Activated B cell treated with CpG ODN at 0.5 μM for 24 hours (primary cell): ENCODE results near the gene CHST5. TPM values are rescaled to one million over a fixed set of nuclear protein-coding genes. Genes with fewer than 3 reads are reported as not detected.

Experiments
- ATAC-seq: fragments of 200-7000 bp; cut with Tn5 transposase; one replicate; pipeline ENCODE4 v1.10.0; 2021; ENCODE audit warnings: low read depth, mild to moderate bottlenecking, moderate library complexity
- CTCF ChIA-PET: fragments of 350-600 bp; sonication (Branson Sonifier 250); formaldehyde crosslinking; loops from one replicate; lab custom pipeline; 2021; ENCODE audit warnings: antibody characterized with exemption; lab: Charles Lee
- POLR2A ChIA-PET: fragments of 350-600 bp; sonication (Branson Sonifier 250); formaldehyde crosslinking; loops from one replicate; lab custom pipeline; 2021; ENCODE audit warnings: antibody characterized with exemption; lab: Charles Lee
- DNase-seq: peaks from one replicate; pipeline ENCODE4 v3.0.0; 2022
- H3K27ac Mint-ChIP-seq: one replicate; pipeline ENCODE4 v1.8.0; 2020; ENCODE audit warnings: mixed read lengths
- H3K27me3 Mint-ChIP-seq: one replicate; pipeline ENCODE4 v1.8.0; 2021; ENCODE audit warnings: mixed read lengths
- H3K36me3 Mint-ChIP-seq: one replicate; pipeline ENCODE4 v1.8.0; 2021; ENCODE audit warnings: low read depth, mixed read lengths
- H3K4me1 Mint-ChIP-seq: one replicate; pipeline ENCODE4 v1.8.0; 2021; ENCODE audit warnings: mixed read lengths
- H3K4me3 Mint-ChIP-seq: one replicate; pipeline ENCODE4 v1.8.0; 2020; ENCODE audit warnings: mild to moderate bottlenecking, mixed read lengths
- H3K9me3 Mint-ChIP-seq: one replicate; pipeline ENCODE4 v1.8.0; 2020; ENCODE audit warnings: mixed read lengths
- intact Hi-C: fragments of 100-400 bp; cut with micrococcal nuclease; formaldehyde crosslinking; loops from one replicate; pipeline ENCODE4 v1.15.1; 2024
- total RNA-seq: library from RNA; stranded (reverse); gene quantifications from 2 replicates; pipeline ENCODE4 v1.2.3, GENCODE V29; 2022
- TF ChIP-seq, protein P1 (sequence below): fragments of 200-600 bp; IDR thresholded peaks from one replicate; pipeline ENCODE4 v1.8.0; 2022; ENCODE audit warnings: antibody characterized with exemption, mild to moderate bottlenecking

The CHST5 gene
- total RNA-seq, 1 donor from 2014 or later = 0.11 TPM

GRCh38 chr16:75576384-75576811 is 40.5 kb upstream of the CHST5 start:
- no peak for ATAC-seq
- POLR2A ChIA-PET = interaction anchor here (0.7 to 0.8 kb wide), 2 partner anchors 9 to 10 kb away, joined by 3 read pairs; partner anchors contain the start of gene GABARAPL2
- Mint-ChIP-seq H3K36me3 (peaks cover 83% of the 10 kb centered on the region), H3K27ac (peak overlapping the region; percentile 22), H3K4me3 (no peak overlapping the region), H3K9me3 (no peaks in the 10 kb centered on the region), H3K27me3 (no peaks in the 10 kb centered on the region), H3K4me1 (peaks cover 57% of the 10 kb centered on the region)
- TF ChIP-seq, protein P1, sequence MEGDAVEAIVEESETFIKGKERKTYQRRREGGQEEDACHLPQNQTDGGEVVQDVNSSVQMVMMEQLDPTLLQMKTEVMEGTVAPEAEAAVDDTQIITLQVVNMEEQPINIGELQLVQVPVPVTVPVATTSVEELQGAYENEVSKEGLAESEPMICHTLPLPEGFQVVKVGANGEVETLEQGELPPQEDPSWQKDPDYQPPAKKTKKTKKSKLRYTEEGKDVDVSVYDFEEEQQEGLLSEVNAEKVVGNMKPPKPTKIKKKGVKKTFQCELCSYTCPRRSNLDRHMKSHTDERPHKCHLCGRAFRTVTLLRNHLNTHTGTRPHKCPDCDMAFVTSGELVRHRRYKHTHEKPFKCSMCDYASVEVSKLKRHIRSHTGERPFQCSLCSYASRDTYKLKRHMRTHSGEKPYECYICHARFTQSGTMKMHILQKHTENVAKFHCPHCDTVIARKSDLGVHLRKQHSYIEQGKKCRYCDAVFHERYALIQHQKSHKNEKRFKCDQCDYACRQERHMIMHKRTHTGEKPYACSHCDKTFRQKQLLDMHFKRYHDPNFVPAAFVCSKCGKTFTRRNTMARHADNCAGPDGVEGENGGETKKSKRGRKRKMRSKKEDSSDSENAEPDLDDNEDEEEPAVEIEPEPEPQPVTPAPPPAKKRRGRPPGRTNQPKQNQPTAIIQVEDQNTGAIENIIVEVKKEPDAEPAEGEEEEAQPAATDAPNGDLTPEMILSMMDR = no peak
- no peak for DNase-seq
- CTCF ChIA-PET = no interaction called here
- intact Hi-C loops = no loop called here

GRCh38 chr16:75575958-75576357 is 40.0 kb upstream of the CHST5 start:
- no peak overlapping the region for H3K4me3 Mint-ChIP-seq
- no peak for ATAC-seq
- TF ChIP-seq, protein P1 = no peak
- intact Hi-C loops = no loop called here
- no peaks in the 10 kb centered on the region for H3K27me3 Mint-ChIP-seq
- peaks cover 85% of the 10 kb centered on the region for H3K36me3 Mint-ChIP-seq
- ChIA-PET POLR2A (no interaction called here), CTCF (no interaction called here)
- H3K9me3 Mint-ChIP-seq = no peaks in the 10 kb centered on the region
- peaks cover 59% of the 10 kb centered on the region for H3K4me1 Mint-ChIP-seq
- H3K27ac Mint-ChIP-seq = peak overlapping the region; percentile 22
- no peak for DNase-seq

DNA sequence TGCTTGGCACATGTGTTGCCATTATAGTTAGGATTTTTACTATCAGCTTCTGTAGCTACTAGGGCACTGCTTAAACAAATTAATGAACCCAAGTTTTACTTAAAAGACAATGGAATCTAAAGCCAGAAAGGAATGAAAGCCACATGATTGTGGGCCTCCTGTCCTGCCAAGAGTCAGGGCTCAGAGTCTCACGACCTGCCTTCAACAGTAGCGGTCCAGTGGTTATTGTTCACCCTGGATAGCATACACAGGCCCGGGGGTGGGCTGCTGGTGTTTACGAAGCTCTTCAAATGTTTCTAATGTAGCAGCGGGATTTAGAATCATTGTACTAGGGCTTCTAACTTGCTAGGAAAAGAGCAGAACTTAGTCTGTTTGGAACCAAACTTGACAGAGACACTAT is 38.0 kb upstream of the CHST5 start:
- POLR2A ChIA-PET = interaction anchor here (0.6 kb wide), 1 partner anchor 22 kb away, joined by 3 read pairs; no protein-coding TSS in a partner anchor
- no peak overlapping the region for H3K27ac Mint-ChIP-seq
- no peak overlapping the region for H3K4me3 Mint-ChIP-seq
- H3K36me3 Mint-ChIP-seq = peaks cover 83% of the 10 kb centered on the region
- H3K27me3 Mint-ChIP-seq = no peaks in the 10 kb centered on the region
- ATAC-seq (no peak), DNase-seq (no peak)
- TF ChIP-seq, protein P1 = no peak
- no peaks in the 10 kb centered on the region for H3K9me3 Mint-ChIP-seq
- H3K4me1 Mint-ChIP-seq = peaks cover 61% of the 10 kb centered on the region
- intact Hi-C loops = no loop called here
- CTCF ChIA-PET = no interaction called here

GRCh38 chr16:75572864-75573542 is 37.1 kb upstream of the CHST5 start:
- no peak for DNase-seq
- Mint-ChIP-seq H3K4me1 (peaks cover 63% of the 10 kb centered on the region), H3K27me3 (no peaks in the 10 kb centered on the region), H3K36me3 (peaks cover 84% of the 10 kb centered on the region), H3K27ac (peak overlapping the region; percentile 61), H3K4me3 (no peak overlapping the region), H3K9me3 (no peaks in the 10 kb centered on the region)
- ChIA-PET POLR2A (interaction anchor here (0.7 kb wide), 1 partner anchor 11 kb away, joined by 4 read pairs; no protein-coding TSS in a partner anchor), CTCF (no interaction called here)
- intact Hi-C loops = no loop called here
- ATAC-seq = no peak
- TF ChIP-seq, protein P1 = no peak

- peak; percentile 23 for ATAC-seq
- POLR2A ChIA-PET = interaction anchor here (8.2 kb wide), 1 partner anchor 78 kb away, joined by 67 read pairs; the partner anchor contains the start of genes KARS1 and TERF2IP
- Mint-ChIP-seq H3K36me3 (peaks cover 71% of the 10 kb centered on the region), H3K9me3 (no peaks in the 10 kb centered on the region), H3K27ac (peak overlapping the region; percentile 84), H3K4me1 (peaks cover 70% of the 10 kb centered on the region), H3K4me3 (peak overlapping the region; percentile 48), H3K27me3 (no peaks in the 10 kb centered on the region)
- TF ChIP-seq, protein P1 = no peak
- CTCF ChIA-PET = interaction anchor here (1.0 kb wide), 1 partner anchor 194 kb away, joined by 4 read pairs; no protein-coding TSS in a partner anchor
- DNase-seq = no peak
- intact Hi-C loops = loop anchor here (1.0 to 2.0 kb wide), 3 partner anchors 14 to 53 kb away; partner anchors contain the start of genes ADAT1 and TMEM231
These were observed 34.6 kb upstream of the CHST5 start for GRCh38 chr16:75570396-75571065.
